SK-N-SH (cell line): ENCODE measurements around the gene FMN2. TPM values are rescaled to one million over a fixed set of nuclear protein-coding genes. Genes with fewer than 3 reads are reported as not detected.

Experiments used
- CTCF ChIA-PET: fragments of 300-600, 350-600 bp; formaldehyde crosslinking; extraction: SDS; loops from one replicate; lab custom pipeline; 2021; lab: Yijun Ruan, JAX
- POLR2A ChIA-PET: fragments of 350-600 bp; sonication (Branson Sonifier 250); formaldehyde crosslinking; extraction: SDS; loops from one replicate; lab custom pipeline; 2020; ENCODE audit warnings: antibody characterized with exemption, inconsistent platforms; lab: Yijun Ruan, JAX
- DNase-seq: peaks from one replicate; pipeline ENCODE4 v3.0.0; 2012
- H2AFZ ChIP-seq: fragments of 200-600 bp; sonication (generic); 2 replicates; pipeline ENCODE4 v1.8.1; 2016; ENCODE audit warnings: antibody characterized with exemption, mild to moderate bottlenecking, low read depth
- H3F3A ChIP-seq: fragments of 200-600 bp; sonication (generic); replicated peaks from 2 replicates; pipeline ENCODE3; 2016; ENCODE audit warnings: antibody characterized with exemption, mild to moderate bottlenecking; ENCODE audit not compliant: insufficient read depth
- H3K27ac ChIP-seq, 2 experiments: fragments of 200-500 bp in 1 of 2; fragments of 200-600 bp in 1 of 2; sonication (Bioruptor generic) in 1 of 2; sonication (generic), shearing (Covaris generic) in 1 of 2; 2 replicates each; pipeline versions ENCODE4 v1.5.1 to v1.6.1; 2014 to 2016; ENCODE audit warnings: low read depth in 2 of 2, inconsistent platforms in 1 of 2, low read length in 1 of 2, mild to moderate bottlenecking in 1 of 2, mixed read lengths in 1 of 2
- H3K27me3 ChIP-seq: fragments of 200-600 bp; sonication (generic), shearing (Covaris generic); 2 replicates; pipeline ENCODE4 v1.6.1; 2016; ENCODE audit warnings: mixed run types; ENCODE audit not compliant: insufficient read depth
- H3K36me3 ChIP-seq, 2 experiments: fragments of 200-500 bp in 1 of 2; fragments of 200-600 bp in 1 of 2; sonication (Bioruptor generic) in 1 of 2; sonication (generic) in 1 of 2; replicated peaks in 1 of 2; 2 replicates each; pipeline versions ENCODE3 to v1.5.1; 2014 to 2016; ENCODE audit warnings: low read length in 1 of 2, mild to moderate bottlenecking in 1 of 2; ENCODE audit not compliant: insufficient read depth in 2 of 2, control insufficient read depth in 1 of 2
- H3K4me1 ChIP-seq, 2 experiments: fragments of 200-500 bp in 1 of 2; fragments of 200-600 bp in 1 of 2; sonication (Bioruptor generic) in 1 of 2; sonication (generic), shearing (Covaris generic) in 1 of 2; 2 replicates each; pipeline versions ENCODE4 v1.5.1 to v1.6.1; 2014 to 2016; ENCODE audit warnings: low read depth in 1 of 2, low read length in 1 of 2, mixed run types in 1 of 2; ENCODE audit not compliant: insufficient read depth in 2 of 2, control insufficient read depth in 1 of 2
- H3K4me2 ChIP-seq: fragments of 200-600 bp; sonication (generic), shearing (Covaris generic); 2 replicates; pipeline ENCODE4 v1.6.1; 2017; ENCODE audit warnings: mixed run types
- H3K4me3 ChIP-seq, 2 experiments: fragments of 200-500 bp in 1 of 2; fragments of 200-600 bp in 1 of 2; sonication (Bioruptor generic) in 1 of 2; sonication (generic), shearing (Covaris generic) in 1 of 2; 2 replicates each; pipeline versions ENCODE4 v1.5.1 to v1.8.1; 2014 to 2016; ENCODE audit warnings: low read depth in 2 of 2, inconsistent platforms in 1 of 2, low read length in 1 of 2, mild to moderate bottlenecking in 1 of 2, mixed read lengths in 1 of 2, moderate library complexity in 1 of 2
- H3K79me2 ChIP-seq: fragments of 200-600 bp; sonication (generic); 2 replicates; pipeline ENCODE4 v1.8.1; 2017; ENCODE audit warnings: mild to moderate bottlenecking; ENCODE audit not compliant: insufficient read depth
- H3K9ac ChIP-seq: fragments of 200-600 bp; sonication (generic); 2 replicates; pipeline ENCODE4 v1.6.1; 2017; ENCODE audit warnings: mixed run types
- H3K9me2 ChIP-seq: fragments of 200-600 bp; sonication (generic); 2 replicates; pipeline ENCODE4 v1.6.1; 2017; ENCODE audit warnings: mixed run types
- H3K9me3 ChIP-seq: fragments of 200-600 bp; sonication (generic); 2 replicates; pipeline ENCODE4 v1.6.1; 2017; ENCODE audit warnings: mixed run types, mild to moderate bottlenecking, moderate library complexity
- H4K20me1 ChIP-seq: fragments of 200-600 bp; sonication (generic); 2 replicates; pipeline ENCODE4 v1.6.1; 2017; ENCODE audit warnings: mild to moderate bottlenecking, mixed run types; ENCODE audit not compliant: insufficient read depth
- CHD2 ChIP-seq: fragments of 150-350 bp; IDR thresholded peaks from 2 replicates; pipeline ENCODE4 v1.6.1; 2018; ENCODE audit warnings: low read length; ENCODE audit not compliant: partially characterized antibody
- ELF1 ChIP-seq: IDR thresholded peaks from 2 replicates; pipeline ENCODE4 v1.4.0; 2012
- EP300 ChIP-seq, 2 experiments: IDR thresholded peaks; 2 replicates each; pipeline versions ENCODE4 v1.4.0 to v1.6.1; 2012; ENCODE audit warnings: borderline replicate concordance in 1 of 2, low read depth in 1 of 2, low read length in 1 of 2
- EZH2phosphoT487 ChIP-seq: fragments of 200-600 bp; sonication (generic); IDR thresholded peaks from 2 replicates; pipeline ENCODE4 v1.6.1; 2017; ENCODE audit warnings: low read depth, mixed run types, mild to moderate bottlenecking, antibody characterized with exemption, moderate library complexity, borderline replicate concordance
- FOSL2 ChIP-seq: IDR thresholded peaks from 2 replicates; pipeline ENCODE4 v1.4.0; 2012; ENCODE audit warnings: low read depth, mild to moderate bottlenecking, moderate library complexity, borderline replicate concordance
- FOXJ3 ChIP-seq: sonication (generic); formaldehyde crosslinking; IDR thresholded peaks from 2 replicates; pipeline ENCODE4 v1.5.1; 2020; ENCODE audit warnings: mild to moderate bottlenecking, missing genetic modification reagents
- GATA2 ChIP-seq: sonication (generic); formaldehyde crosslinking; IDR thresholded peaks from 2 replicates; pipeline ENCODE4 v1.5.0; 2020; ENCODE audit warnings: mild to moderate bottlenecking, missing genetic modification reagents
- IRF3 ChIP-seq: fragments of 150-350 bp; IDR thresholded peaks from 2 replicates; pipeline ENCODE4 v1.6.1; 2016; ENCODE audit warnings: mild to moderate bottlenecking, low read depth, low read length
- JUND ChIP-seq: IDR thresholded peaks from 2 replicates; pipeline ENCODE4 v1.4.0; 2012
- MAX ChIP-seq: IDR thresholded peaks from 2 replicates; pipeline ENCODE4 v1.4.0; 2012; ENCODE audit warnings: low read depth
- MXI1 ChIP-seq: IDR thresholded peaks from 2 replicates; pipeline ENCODE4 v1.6.1; 2012; ENCODE audit warnings: mild to moderate bottlenecking, low read depth, low read length, improper control_type of control experiment
- NFIC ChIP-seq: IDR thresholded peaks from 2 replicates; pipeline ENCODE4 v1.4.0; 2012; ENCODE audit warnings: borderline replicate concordance
- RAD21 ChIP-seq: IDR thresholded peaks from 2 replicates; pipeline ENCODE4 v1.6.1; 2012; ENCODE audit warnings: mild to moderate bottlenecking, low read length
- REST ChIP-seq: IDR thresholded peaks from 2 replicates; pipeline ENCODE4 v1.6.1; 2012; ENCODE audit warnings: mild to moderate bottlenecking, low read depth, low read length, moderate library complexity
- SIN3A ChIP-seq: IDR thresholded peaks from 2 replicates; pipeline ENCODE4 v1.6.1; 2012; ENCODE audit warnings: low read depth, mild to moderate bottlenecking, low read length, moderate library complexity, borderline replicate concordance
- TCF12 ChIP-seq: IDR thresholded peaks from 2 replicates; pipeline ENCODE4 v1.4.0; 2012
- USF2 ChIP-seq: fragments of 150-350 bp; IDR thresholded peaks from 2 replicates; pipeline ENCODE4 v1.6.1; 2017; ENCODE audit warnings: antibody characterized with exemption, low read length, low read depth, borderline replicate concordance
- YY1 ChIP-seq: IDR thresholded peaks from 2 replicates; pipeline ENCODE4 v1.4.0; 2012; ENCODE audit warnings: low read depth, mild to moderate bottlenecking
- WGBS: methylation state at CpG from one replicate; pipeline ENCODE4 v1.1.6; 2017; ENCODE audit warnings: low lambda C conversion rate; 5-methylcytosine and 5-hydroxymethylcytosine counted together
- polyA plus RNA-seq, 3 experiments: library from polyadenylated mRNA; depleted of rRNA; stranded (reverse); fragments of >200 nt; gene quantifications; 2 replicates each; pipeline ENCODE4 v1.2.3, GENCODE V29; 2012

The FMN2 gene
- polyA plus RNA-seq, 1 of the 3 experiments (the other 2 are of a cell fraction): 7.2 TPM

GRCh38 chr1:240226102-240226501, 134.4 kb downstream of the FMN2 start:
- Histone ChIP-seq H3F3A (peaks cover 6% of the 10 kb centered on the region), H3K4me1 (no peaks in the 10 kb centered on the region), H3K79me2 (peaks cover 25% of the 10 kb centered on the region), H3K4me2 (no peak overlapping the region), H3K9ac (no peak overlapping the region), H3K9me3 (0 out of 2 replicates have a peak, but pooled peaks cover 7% of the 10 kb centered on the region), H3K4me3 (no peak overlapping the region), H3K9me2 (no peaks in the 10 kb centered on the region), H4K20me1 (no peaks in the 10 kb centered on the region), H3K27ac (no peak overlapping the region), H3K36me3 (peaks cover 8 to 77% of the 10 kb centered on the region in 2 experiments), H3K27me3 (no peaks in the 10 kb centered on the region), H2AFZ (no peak overlapping the region)
- no peak for DNase-seq
- TF ChIP-seq USF2 (no peak), ELF1 (no peak), MXI1 (no peak), FOXJ3 (CRISPR knock-in tag) (no peak), IRF3 (no peak), YY1 (no peak), RAD21 (no peak), SIN3A (no peak), TCF12 (no peak), EP300 (IDR thresholded peaks at IDR 0.05; ENCODE audit: borderline replicate concordance in 1 of 2, low read depth in 1 of 2, low read length in 1 of 2) (no peak), CHD2 (no peak), FOSL2 (no peak), JUND (no peak), REST (no peak), EZH2phosphoT487 (no peak), NFIC (no peak), GATA2 (CRISPR knock-in tag) (no peak), MAX (no peak)
- 91% methylated on average over 1 of the region's 1 CpG for WGBS
- POLR2A ChIA-PET: no interaction called here
- CTCF ChIA-PET: no interaction called here
